Left colon (tissue), 2 donors: ENCODE data around the gene TNXB. TPM values are rescaled to one million over a fixed set of nuclear protein-coding genes. Genes with fewer than 3 reads are reported as not detected.
"Not testable (repeated sequence)": the region's sequence is repeated elsewhere in the genome, so short reads cannot be mapped to it uniquely, and the experiment has no call there.

ENCODE experiments used
- ATAC-seq: fragments of 200-7000 bp; cut with Tn5 transposase; one replicate; pipeline ENCODE4 v1.9.1; 2020; ENCODE audit warnings: mild to moderate bottlenecking, moderate library complexity
- DNase-seq, 2 donors: peaks; one replicate each; pipeline ENCODE4 v3.0.0-alpha.2; 2020
- intact Hi-C, 2 donors: fragments of 100-400 bp; cut with DNase I in 1 of 2; cut with micrococcal nuclease in 1 of 2; formaldehyde crosslinking; loops; one replicate each; pipeline versions ENCODE4 v1.11.2 to v1.14.0; 2022; cut with DNase I, micrococcal nuclease
- total RNA-seq, 2 donors: library from RNA; stranded (reverse); fragmentation: NEBNext Ultra II Directional; extraction: Animal tissue kit (Norgen Biotek cat#: 25700); gene quantifications; one replicate each; pipeline ENCODE4 v1.2.1, GENCODE V29; 2021
- donor health status: DM: no; HTN: no; CAD: no.
- donor health status: DM: yes; HTN: yes; CAD: no.

The TNXB gene
- total RNA-seq, 2 donors from 2014 or later: 19.4 to 35.9 TPM

DNA sequence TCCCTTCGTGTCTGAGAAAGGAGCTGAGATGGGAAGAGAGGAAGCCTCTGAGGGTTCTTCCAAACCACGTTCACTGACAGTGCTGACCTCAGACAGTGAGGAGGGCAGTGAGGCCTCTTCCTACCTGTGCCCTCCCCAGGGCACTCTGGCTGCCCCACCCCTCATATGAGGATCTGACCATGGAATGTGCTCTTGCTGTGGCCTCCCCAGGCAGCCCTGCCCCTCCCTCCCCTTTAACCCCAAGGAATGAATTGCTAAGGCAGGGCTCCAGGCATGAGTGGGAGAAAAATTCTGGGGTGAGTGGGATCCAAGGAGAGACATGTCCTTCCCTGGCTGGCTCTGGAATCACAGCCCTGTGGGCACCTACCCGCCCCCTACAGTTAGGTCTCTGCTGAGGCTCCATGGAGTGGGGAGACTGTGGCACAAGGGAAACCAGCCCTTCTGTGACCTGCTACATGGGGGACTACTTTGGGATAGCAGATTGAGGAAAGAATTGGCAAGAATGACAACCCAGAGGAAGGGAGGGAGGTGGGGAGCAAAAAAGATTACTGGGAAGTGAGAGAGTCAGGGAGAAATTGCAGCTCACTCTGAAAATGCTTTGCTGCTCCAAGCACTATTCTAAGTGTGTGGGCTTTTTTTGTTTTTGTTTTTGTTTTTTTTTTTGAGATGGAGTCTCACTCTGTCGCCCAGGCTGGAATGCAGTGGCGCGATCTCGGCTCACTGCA, 29.4 kb downstream of the TNXB start:
- DNase-seq: no peak
- no peak for ATAC-seq
- intact Hi-C loops: no loop called here

DNA sequence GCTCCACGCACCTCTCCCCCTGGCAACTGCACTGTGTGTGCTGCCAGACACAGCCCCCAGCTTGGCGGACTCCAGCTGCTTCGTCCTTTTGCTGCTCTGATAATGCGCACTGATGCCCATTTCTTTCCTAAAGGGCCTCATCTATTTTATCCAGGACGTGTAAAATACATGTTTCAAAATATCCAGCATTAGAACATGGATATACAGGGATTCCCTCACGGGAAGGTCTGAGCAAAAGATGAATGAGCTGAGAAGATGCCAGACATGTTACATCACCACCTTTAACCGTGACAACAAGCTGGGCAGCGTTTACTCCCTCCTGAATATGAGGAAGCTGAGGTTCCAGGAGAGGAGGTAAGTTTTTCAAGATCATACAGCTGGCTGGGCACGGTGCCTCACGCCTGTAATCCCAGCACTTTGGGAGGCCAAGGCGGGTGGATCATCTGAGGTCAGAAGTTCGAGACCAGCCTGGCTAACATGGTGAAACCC, 32.8 kb downstream of the TNXB start:
- DNase-seq: no peak
- no peak for ATAC-seq
- intact Hi-C loops: no loop called here

DNA sequence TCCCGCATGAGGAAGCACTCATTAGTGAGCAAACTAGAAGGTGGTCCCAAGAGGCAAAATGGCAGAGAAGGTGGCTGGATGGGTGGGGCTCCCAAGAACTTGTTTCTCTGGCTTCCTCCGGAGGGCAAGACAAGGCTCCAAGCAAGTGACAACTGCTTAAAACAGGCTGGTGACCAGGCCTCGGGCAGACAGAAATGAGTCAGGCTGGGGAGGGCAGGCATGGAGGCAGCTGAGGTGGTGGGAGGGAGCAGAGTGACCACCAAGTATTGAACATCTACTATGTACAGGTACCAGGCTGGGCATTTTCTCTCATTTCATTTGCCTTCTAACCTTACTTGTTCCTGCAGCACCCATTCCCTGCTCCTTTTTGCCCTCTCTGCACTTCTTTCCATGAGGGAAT, 33.4 kb downstream of the TNXB start:
- DNase-seq (no peak), ATAC-seq (no peak)
- intact Hi-C loops: no loop called here

DNA sequence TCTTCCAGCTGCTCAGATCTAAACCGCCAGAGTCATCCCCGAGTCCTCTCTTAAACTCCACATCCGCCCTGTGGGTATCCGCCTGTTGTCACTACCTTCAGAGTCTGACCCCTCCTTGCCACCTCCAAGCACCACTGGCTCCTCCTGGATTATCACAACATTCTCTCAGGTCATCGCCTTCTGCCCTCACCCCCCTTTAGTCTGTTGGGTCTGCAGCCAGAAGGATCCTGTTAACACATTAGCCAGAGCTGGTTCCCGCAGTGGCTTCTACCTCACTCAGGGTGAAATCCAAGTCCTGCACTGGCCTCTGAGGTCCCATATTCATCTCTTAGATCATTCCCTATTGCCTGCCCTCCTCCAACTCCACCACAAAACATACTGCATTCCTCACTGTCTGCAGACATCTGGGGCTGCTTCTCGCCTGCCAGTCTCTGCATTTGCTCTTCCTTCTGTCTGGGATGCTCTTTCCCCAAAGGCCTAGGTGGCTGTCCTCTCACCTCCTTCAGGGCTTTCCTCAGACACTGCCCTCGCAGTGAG, 34.1 kb downstream of the TNXB start:
- intact Hi-C loops: no loop called here
- no peak for ATAC-seq

DNA sequence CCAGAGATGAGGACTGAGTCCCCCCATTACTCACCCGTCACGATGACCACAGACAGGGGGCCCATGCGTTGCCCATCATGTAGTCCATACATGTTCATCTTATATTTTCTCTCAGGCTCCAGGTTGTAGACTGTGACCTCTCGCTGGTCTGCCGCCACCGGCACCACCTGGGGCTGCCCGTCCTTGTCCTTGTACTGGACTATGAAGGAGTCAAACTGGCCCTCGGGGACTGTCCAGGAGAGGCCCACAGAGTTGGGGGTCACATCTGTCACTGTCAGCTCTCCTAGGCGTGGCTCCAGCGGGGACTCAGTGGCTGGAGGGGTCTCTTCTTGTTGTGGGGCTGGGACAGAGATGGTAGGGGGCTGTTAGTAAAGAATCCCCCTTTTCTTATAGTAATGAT, 35.5 kb downstream of the TNXB start:
- intact Hi-C loops: no loop called here
- no peak for ATAC-seq
- no peak for DNase-seq

More for the DNA sequence above, 34.1 kb downstream of the TNXB start:
- DNase-seq: no peak

DNA sequence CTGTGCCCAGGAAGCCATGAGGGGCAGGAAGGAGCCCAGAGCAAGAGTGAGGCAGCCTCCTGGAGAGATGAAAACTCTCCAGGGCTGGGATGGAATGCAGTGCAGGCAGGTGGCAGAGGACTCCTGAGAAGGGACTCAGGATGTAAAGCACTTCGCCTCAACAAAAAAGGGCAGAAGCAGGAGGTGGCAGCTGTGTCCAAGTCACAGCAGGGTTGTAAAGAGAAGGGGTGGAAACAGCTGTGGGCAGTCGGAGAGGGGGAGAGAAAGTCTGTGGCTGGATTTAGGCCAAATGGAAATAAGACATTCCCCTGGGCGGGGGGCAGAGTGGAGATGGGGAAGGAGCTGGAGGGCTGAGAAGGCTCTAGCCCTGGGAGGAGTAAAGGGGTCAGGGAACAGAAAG, 36.0 kb downstream of the TNXB start:
- ATAC-seq: no peak

DNA sequence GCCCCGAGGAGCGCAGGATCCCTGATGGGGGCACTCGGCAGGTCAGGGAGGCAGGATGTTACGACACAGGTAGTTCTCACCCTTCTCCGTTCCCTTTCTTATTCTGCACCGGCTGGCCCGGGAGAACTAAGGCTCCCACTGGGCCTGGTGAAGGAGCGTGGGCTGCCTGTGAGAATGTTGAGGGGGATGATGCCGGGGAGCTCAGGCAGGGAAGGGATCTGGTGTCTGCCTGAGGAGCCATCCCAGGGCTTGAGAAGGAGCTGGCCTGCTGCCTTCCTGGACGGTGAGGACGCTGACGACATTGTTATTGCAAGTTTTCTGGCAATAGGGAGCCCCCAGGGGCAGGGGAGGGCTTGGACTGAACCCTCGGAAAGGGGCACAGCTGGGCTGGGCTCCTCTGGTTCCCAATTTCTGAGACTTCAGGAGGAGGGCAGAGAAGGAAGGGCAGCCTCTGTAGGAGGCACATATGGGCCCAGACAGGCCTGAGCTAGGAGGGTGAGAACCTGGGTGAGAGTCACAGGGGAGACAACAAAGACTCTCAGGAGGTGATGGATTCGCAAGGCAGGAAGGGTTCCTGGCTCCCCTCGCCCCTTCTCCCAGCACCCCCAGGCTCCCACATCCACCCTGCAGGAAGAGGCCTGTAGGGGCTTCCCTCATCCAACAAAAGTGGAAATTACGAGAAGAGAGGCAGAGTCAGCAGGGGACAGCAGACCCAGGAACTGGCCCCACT, 38.2 kb downstream of the TNXB start:
- no peak for ATAC-seq
- intact Hi-C loops: no loop called here
- DNase-seq: no peak

More for the DNA sequence above, 36.0 kb downstream of the TNXB start:
- intact Hi-C loops: no loop called here
- no peak for DNase-seq

DNA sequence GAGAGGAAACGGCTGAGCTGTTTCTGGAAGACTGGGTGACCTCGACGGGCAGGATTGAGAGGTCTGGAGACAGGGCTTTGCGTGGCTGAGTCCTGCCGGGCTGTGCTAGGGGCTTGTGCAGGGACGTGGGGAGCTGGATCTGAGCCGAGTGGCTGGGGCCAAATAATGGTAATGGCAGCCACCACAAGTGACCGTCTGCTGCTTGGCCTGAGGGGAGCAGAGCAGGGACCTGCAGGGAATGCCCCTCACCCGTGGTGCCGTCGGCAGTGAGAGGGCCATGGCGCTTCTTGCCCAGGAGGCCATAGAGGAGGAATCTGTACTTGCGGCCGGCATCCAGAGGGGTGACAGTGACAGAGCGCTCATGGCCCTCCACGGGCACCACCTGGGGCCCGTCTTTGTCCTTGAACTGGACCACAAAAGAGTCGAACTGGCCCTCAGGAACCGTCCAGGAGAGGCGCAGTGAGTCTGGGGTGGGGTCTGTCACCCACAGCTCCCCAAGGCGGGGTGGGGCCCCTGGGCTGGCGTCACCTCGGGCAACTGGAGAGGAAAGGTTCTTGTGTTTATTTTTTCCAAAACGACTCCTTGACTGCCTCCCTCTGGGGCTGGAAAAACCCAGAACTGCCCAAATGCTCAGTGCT, 39.1 kb downstream of the TNXB start:
- ATAC-seq (no peak), DNase-seq (no peak)
- intact Hi-C loops: no loop called here

DNA sequence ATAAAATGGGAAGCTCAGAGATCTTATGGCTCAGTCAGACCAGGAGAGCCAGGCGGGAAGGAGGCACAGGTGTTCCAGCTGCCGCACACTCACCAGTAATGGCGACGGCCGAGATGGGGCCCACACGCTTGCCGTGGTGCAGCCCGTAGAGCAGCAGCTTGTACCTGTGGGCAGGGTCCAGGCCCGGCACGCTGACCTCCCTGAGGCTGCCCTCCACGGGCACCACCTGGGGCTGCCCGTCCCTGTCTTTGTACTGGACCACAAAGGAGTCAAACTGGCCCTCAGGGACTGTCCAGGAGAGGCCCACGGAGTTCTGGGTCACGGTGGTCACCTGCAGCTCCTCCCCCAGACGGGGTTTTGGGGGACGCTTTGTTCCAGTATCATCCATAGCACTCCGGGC, 39.7 kb downstream of the TNXB start:
- ATAC-seq: no peak
- intact Hi-C loops: no loop called here
- no peak for DNase-seq

DNA sequence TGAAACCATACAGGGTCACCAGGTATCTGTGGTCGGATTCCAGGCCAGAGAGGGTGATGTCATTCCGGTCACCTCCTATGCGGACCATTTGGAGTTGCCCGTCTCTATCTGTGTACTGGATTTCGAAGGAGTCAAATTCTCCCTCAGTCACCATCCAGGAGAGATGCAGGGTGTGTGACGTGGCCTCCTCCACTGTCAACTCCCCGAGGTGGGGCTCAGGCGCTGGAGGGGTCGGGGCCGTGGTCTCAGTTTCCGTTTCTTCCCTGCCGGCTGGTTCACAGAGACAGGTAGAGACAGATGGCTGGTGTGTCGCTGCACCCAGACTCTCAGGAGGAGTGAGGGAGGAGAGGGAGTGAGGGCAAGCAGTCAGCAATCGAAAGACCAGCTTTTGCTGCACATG, 40.3 kb downstream of the TNXB start:
- DNase-seq (no peak), ATAC-seq (no peak)
- intact Hi-C loops: no loop called here

DNA sequence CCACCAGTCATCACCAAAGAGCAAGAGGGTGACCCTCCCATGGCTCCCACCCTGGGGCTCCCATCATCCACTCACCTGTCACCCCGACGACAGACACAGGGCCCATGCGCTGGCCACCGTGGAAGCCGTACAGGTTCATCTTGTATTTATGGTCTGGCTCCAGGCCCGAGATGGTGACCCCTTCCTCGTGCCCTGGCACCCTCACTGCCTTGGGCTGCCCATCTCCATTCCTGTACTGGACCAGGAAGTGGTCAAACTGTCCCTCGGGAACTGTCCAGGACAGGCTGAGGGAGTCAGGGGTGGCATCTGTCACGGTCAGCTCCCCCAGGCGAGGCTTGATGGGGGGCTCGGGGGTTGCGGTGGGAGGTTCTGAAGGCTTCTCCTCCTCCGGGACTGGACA, 40.8 kb downstream of the TNXB start:
- DNase-seq, intact Hi-C loops, ATAC-seq: not testable (repeated sequence)

DNA sequence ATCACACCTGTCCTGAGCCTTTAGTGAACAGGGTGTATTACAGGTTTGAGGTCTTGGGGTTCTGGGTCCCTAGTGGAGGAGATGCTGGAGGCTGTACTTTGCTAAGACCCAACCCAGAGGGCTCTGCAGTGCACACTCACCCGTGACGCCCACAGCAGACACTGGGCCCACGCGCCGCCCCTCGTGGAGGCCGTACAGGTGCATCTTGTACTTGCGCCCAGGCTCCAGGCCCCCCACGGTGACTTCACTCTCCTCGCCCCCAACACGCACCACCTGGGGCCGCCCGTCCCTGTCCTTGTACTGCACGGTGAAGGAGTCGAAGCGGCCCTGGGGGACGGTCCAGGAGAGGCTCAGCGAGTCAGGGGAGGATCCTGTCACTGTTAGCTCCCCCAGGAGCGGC, 41.6 kb downstream of the TNXB start:
- DNase-seq, intact Hi-C loops, ATAC-seq: not testable (repeated sequence)

DNA sequence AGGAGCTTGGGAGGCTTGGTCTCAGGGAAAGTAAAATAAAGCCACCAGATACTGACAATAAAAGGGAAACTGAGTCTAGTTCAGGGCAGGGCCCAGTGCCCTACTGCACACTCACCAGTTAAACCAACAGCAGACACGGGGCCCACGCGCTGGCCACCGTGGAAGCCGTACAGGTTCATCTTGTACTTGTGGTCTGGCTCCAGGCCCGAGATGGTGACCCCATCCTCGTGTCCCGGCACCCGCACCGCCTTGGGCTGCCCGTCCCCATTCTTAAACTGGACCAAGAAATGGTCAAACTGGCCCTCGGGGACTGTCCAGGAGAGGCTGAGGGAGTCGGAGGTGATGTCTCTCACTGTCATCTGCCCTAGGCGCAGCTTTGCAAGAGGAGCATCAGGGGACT, 44.4 kb downstream of the TNXB start:
- DNase-seq: no peak
- no peak for ATAC-seq
- intact Hi-C loops: no loop called here

DNA sequence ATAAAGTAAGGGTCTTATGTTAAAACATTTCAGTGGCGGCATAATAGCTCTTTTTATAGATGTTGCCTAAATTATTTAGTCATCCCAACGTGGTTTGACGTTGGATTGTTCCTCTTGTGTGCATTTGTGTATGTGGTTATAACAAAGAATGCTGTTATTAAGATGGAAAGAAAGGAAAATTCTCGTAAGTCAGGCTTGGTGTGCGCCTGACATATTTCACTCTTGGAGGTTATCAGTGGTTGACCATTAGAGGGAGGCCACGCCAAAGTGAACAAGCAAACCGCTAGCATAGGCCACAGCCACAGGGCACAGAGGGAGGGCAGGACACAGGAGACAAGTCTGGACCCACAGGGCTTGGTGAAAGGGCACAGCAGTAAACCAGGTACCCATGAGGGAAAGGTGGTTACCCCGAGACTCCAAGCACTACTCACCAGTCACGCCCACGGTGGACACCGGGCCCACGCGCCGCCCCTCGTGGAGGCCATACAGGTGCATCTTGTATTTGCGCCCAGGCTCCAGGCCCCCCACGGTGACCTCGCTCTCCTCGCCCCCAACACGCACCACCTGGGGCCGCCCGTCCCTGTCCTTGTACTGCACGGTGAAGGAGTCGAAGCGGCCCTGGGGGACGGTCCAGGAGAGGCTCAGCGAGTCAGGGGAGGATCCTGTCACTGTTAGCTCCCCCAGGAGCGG, 48.0 kb downstream of the TNXB start:
- no peak for ATAC-seq
- no peak for DNase-seq
- intact Hi-C loops: no loop called here

DNA sequence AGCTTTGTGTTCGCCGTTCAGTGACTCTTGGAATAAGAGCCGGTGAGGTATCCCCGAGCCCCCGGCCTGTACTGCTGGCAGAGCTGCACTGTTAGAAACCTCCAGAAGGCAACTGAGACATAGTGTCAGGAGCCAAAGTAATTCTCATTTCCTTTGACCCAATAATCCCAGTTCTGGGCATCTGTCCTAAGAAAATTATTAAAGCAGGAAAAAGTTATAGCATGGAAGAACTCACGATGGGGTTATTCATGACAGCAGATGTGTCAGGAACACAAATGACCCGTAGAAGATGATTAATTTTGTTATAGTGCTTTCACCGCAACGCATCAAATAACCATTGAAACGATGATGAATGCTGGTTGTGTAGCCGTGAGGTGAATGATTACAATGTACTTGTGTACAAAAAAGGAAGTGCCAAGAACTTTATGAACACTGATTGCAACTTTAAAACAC, 50.6 kb downstream of the TNXB start:
- ATAC-seq: no peak
- DNase-seq: no peak
- intact Hi-C loops: no loop called here

DNA sequence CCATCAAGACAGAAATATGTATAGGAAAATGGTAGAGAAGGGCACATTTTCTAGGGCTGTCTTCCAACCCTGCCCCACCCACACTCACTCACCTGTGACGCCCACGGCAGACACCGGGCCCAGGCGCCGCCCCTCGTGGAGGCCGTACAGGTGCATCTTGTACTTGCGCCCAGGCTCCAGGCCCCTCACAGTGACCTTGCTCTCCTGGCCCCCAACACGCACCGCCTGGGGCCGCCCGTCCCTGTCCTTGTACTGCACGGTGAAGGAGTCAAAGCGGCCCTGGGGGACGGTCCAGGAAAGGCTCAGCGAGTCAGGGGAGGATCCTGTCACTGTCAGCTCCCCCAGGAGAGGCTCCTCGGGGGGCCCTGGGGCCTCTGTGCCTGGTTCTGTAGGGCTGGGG, 51.2 kb downstream of the TNXB start:
- intact Hi-C loops: no loop called here
- DNase-seq: no peak
- ATAC-seq: no peak

DNA sequence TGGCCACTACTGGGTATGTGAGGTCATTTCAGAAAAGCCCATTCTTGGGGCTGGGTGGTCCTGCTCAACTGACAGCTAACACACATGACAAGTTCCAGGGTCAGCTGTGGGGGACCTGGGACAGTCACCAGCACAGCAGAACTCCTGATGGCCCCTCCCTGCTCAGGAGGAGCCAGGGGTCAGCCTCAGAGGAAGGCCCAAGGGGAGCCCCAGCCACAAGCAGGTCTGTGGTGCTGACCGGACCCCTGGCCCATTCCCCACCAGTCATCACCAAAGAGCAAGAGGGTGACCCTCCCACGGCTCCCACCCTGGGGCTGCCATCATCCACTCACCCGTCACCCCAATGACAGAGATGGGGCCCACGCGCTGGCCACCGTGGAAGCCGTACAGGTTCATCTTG, 52.9 kb downstream of the TNXB start:
- no peak for DNase-seq
- no peak for ATAC-seq
- intact Hi-C loops: no loop called here

DNA sequence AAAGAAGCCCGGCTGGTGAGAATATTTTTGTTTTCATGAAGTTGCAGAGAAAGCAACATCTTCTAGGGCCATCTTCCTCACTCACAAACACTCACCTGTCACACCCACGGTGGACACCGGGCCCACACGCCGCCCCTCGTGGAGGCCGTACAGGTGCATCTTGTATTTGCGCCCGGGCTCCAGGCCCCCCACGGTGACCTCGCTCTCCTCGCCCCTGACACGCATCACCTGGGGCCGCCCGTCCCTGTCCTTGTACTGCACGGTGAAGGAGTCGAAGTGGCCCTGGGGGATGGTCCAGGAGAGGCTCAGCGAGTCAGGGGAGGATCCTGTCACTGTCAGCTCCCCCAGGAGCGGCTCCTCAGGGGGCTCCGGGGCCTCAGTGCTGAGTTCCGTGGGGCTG, 53.4 kb downstream of the TNXB start:
- intact Hi-C loops, ATAC-seq, DNase-seq: not testable (repeated sequence)

DNA sequence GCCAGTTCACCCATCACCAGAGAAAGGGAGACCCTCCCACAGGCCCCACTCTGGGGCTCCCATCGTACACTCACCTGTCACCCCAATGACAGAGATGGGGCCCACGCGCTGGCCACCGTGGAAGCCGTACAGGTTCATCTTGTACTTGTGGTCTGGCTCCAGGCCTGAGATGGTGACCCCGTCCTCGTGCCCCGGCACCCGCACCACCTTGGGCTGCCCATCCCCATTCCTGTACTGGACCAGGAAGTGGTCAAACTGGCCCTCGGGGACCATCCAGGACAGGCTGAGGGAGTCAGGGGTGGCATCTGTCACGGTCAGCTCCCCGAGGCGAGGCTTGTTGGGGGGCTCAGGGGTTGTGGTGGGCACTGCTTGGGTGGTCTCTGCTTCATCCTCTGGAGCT, 55.8 kb downstream of the TNXB start:
- intact Hi-C loops, DNase-seq, ATAC-seq: not testable (repeated sequence)
